ENCODE measurements around the gene SSTR5. TPM values are rescaled to one million over a fixed set of nuclear protein-coding genes. Genes with fewer than 3 reads are reported as not detected.

Gene SSTR5
- total and polyA plus RNA-seq, 12 donors: 0.17 to 14.4 (median 2.5) TPM; not detected in 2

- WGBS, 4 donors: 72 to 80% (median 73%) methylated on average over 3 to 16 of the region's 16 CpGs; no CpG with 5 or more reads in 1 of the 4 donors
- Histone ChIP-seq H3K27me3 (no peaks in the 10 kb centered on the region), H3K4me1 (replicated peaks in 1 of 2) (peaks cover 0 to 10% of the 10 kb centered on the region in 2 donors), H3K4me3 (no peak overlapping the region), H3K36me3 (replicated peaks in 1 of 2) (no peaks in the 10 kb centered on the region), H3K27ac (no peak overlapping the region), H3K9me3 (replicated peaks in 1 of 3) (no peaks in the 10 kb centered on the region)
- DNase-seq: no peak
- no peak for TF ChIP-seq CTCF (IDR thresholded peaks at IDR 0.05)
- no peak for TF ChIP-seq POLR2A (IDR thresholded peaks at IDR 0.05)
- intact Hi-C loops (cut with DNase I): loop anchor here in 1 of 2 donors (5.0 kb wide), 1 partner anchor 278 kb away; no protein-coding TSS in a partner anchor
Observed at GRCh38 chr16:1095450-1096168, 23.1 kb downstream of the SSTR5 start.

- intact Hi-C loops (cut with DNase I): loop anchor here in 1 of 2 donors (5.0 kb wide), 1 partner anchor 279 kb away; no protein-coding TSS in a partner anchor
- H3K27ac ChIP-seq: peak within 1 kb of the TSS in 1 of 5 donors; percentile 41
- TF ChIP-seq CTCF (IDR thresholded peaks at IDR 0.05): no peak
- no peak for TF ChIP-seq POLR2A (IDR thresholded peaks at IDR 0.05)
- H3K4me3 ChIP-seq: no peak within 1 kb of the TSS
- H3K36me3 ChIP-seq (replicated peaks in 1 of 2): no peaks in the 10 kb centered on the region
- 36 to 72% (median 70%) methylated on average over 13 to 55 of the region's 55 CpGs; no CpG with 5 or more reads in 1 of the 4 donors for WGBS, 4 donors
- H3K9me3 ChIP-seq (replicated peaks in 1 of 3): no peaks in the 10 kb centered on the region
- DNase-seq: no peak
- peaks cover 0 to 10% of the 10 kb centered on the region in 2 donors for H3K4me1 ChIP-seq (replicated peaks in 1 of 2)
- no peaks in the 10 kb centered on the region for H3K27me3 ChIP-seq
Observed at GRCh38 chr16:1096169-1097082, 23.9 kb downstream of the SSTR5 start, which contains the start of gene C1QTNF8. C1QTNF8 (minus strand) TSS chr16:1096244; CDS start chr16:1094922, 1,322 bp downstream.

- TF ChIP-seq POLR2A (IDR thresholded peaks at IDR 0.05) (no peak), CTCF (IDR thresholded peaks at IDR 0.05) (no peak)
- H3K27ac ChIP-seq: peak overlapping the region in 1 of 5 donors; percentile 41
- H3K4me3 ChIP-seq: no peak overlapping the region
- intact Hi-C loops (cut with DNase I): loop anchor here in 1 of 2 donors (5.0 kb wide), 1 partner anchor 280 kb away; no protein-coding TSS in a partner anchor
- H3K36me3 ChIP-seq (replicated peaks in 1 of 2): no peaks in the 10 kb centered on the region
- no peaks in the 10 kb centered on the region for H3K27me3 ChIP-seq
- peaks cover 0 to 10% of the 10 kb centered on the region in 2 donors for H3K4me1 ChIP-seq (replicated peaks in 1 of 2)
- H3K9me3 ChIP-seq (replicated peaks in 1 of 3): no peaks in the 10 kb centered on the region
- WGBS, 4 donors: 69 to 84% (median 76%) methylated on average over 13 to 18 of the region's 18 CpGs; no CpG with 5 or more reads in 1 of the 4 donors
- DNase-seq: no peak
Observed at GRCh38 chr16:1097156-1097555, 24.6 kb downstream of the SSTR5 start.

GRCh38 chr16:1097800-1098199 is 25.3 kb downstream of the SSTR5 start:
- Histone ChIP-seq H3K4me3 (no peak overlapping the region), H3K27me3 (no peaks in the 10 kb centered on the region), H3K4me1 (replicated peaks in 1 of 2) (peaks cover 0 to 10% of the 10 kb centered on the region in 2 donors), H3K9me3 (replicated peaks in 1 of 3) (no peaks in the 10 kb centered on the region), H3K27ac (peak overlapping the region in 1 of 5 donors; percentile 41), H3K36me3 (replicated peaks in 1 of 2) (no peaks in the 10 kb centered on the region)
- intact Hi-C loops (cut with DNase I): loop anchor here in 1 of 2 donors (5.0 kb wide), 1 partner anchor 280 kb away; no protein-coding TSS in a partner anchor
- TF ChIP-seq CTCF (IDR thresholded peaks at IDR 0.05): no peak
- no peak for TF ChIP-seq POLR2A (IDR thresholded peaks at IDR 0.05)
- peak; percentile 41 to 94 (median 60) for DNase-seq
- WGBS, 4 donors: 40 to 71% (median 63%) methylated on average over 8 to 23 of the region's 23 CpGs
